Medulla oblongata (tissue), 1 donor: ENCODE measurements around the gene PYGB.
"Not testable (repeated sequence)": the region's sequence is repeated elsewhere in the genome, so short reads cannot be mapped to it uniquely, and the experiment has no call there.

Experiments used
- DNase-seq: peaks from one replicate; pipeline ENCODE4 v3.0.0-alpha.2; 2015; ENCODE audit errors: extremely low spot score

The PYGB gene

DNA sequence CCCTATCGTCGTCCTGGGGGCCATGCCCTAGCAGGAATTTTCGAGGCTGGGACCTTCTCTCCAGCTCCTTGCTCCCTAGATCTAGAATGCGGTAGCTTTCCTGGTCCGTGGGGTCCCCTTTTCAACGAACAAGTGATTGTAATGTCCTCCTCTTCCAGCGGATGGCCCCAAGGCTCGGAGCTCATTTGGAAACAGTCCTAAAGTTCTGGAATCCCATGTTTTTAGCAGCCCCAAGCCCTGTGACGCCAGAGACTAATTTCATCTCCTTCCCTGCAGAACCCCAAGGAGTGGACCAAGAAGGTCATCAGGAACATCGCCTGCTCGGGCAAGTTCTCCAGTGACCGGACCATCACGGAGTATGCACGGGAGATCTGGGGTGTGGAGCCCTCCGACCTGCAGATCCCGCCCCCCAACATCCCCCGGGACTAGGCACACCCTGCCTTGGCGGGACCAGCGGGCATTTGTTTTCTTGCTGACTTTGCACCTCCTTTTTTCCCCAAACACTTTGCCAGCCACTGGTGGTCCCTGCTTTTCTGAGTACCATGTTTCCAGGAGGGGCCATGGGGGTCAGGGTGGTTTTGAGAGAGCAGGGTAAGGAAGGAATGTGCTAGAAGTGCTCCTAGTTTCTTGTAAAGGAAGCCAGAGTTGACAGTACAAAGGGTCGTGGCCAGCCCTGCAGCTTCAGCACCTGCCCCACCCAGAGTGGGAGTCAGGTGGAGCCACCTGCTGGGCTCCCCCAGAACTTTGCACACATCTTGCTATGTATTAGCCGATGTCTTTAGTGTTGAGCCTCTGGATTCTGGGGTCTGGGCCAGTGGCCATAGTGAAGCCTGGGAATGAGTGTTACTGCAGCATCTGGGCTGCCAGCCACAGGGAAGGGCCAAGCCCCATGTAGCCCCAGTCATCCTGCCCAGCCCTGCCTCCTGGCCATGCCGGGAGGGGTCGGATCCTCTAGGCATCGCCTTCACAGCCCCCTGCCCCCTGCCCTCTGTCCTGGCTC is 48.5 kb downstream of the PYGB start:
- DNase-seq: peak; percentile 85

DNA sequence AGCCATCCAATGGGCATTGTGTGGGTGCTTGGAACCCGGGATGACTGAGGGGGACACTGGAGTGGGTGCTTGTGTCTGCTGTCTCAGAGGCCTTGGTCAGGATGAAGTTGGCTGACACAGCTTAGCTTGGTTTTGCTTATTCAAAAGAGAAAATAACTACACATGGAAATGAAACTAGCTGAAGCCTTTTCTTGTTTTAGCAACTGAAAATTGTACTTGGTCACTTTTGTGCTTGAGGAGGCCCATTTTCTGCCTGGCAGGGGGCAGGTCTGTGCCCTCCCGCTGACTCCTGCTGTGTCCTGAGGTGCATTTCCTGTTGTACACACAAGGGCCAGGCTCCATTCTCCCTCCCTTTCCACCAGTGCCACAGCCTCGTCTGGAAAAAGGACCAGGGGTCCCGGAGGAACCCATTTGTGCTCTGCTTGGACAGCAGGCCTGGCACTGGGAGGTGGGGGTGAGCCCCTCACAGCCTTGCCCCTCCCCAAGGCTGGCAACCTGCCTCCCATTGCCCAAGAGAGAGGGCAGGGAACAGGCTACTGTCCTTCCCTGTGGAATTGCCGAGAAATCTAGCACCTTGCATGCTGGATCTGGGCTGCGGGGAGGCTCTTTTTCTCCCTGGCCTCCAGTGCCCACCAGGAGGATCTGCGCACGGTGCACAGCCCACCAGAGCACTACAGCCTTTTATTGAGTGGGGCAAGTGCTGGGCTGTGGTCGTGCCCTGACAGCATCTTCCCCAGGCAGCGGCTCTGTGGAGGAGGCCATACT is 49.4 kb downstream of the PYGB start:
- peak; percentile 54 for DNase-seq

DNA sequence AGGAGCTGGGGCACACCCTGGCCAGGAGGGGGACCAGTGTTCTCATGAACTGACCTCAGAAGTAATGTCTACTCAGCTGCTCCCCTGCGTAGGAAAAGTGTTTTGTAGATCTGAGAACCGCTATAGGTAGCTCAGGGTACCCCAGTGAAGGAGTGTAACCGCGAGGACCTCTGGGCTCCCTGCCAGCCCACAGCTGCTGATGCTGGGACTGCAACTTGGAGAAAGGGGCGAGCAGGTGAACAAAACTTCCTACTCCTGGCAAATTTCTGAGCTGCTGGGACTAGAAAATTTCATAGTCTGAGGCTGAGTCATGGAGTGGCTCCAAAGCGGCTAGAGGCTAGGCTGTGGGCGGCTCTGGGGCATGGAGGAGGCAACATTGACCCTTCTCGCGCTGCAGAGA is 51.9 kb downstream of the PYGB start:
- no peak for DNase-seq

- DNase-seq: no peak
Observed at GRCh38 chr20:25300496-25301170, 52.7 kb downstream of the PYGB start.

- DNase-seq: no peak
Observed at GRCh38 chr20:25301357-25301920, 53.6 kb downstream of the PYGB start.

DNA sequence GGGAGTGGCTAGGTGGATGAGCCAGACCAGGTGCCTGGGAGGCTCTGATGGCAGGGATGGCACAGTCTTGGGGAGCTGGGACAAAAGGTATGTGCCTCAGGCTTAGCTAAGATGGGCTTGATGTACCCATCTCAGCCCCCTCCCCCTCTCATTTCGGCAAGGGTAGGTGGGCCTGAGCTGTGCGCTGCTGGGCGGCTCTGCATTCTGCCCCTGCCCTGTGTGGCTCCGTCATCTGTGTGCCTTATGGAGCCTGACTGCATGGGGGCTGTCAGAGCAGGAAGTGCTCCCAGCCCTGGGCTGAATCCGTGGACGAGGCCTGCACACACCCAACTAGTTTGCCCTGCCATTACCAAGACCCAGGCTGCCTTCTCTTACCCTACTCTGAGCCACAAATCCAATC is 54.7 kb downstream of the PYGB start:
- DNase-seq: no peak

- no peak for DNase-seq
Observed at GRCh38 chr20:25303292-25304024, 55.6 kb downstream of the PYGB start.

- no peak for DNase-seq
Observed at GRCh38 chr20:25304025-25304549, 56.2 kb downstream of the PYGB start.

GRCh38 chr20:25306991-25307903 is 59.4 kb downstream of the PYGB start:
- no peak for DNase-seq

DNA sequence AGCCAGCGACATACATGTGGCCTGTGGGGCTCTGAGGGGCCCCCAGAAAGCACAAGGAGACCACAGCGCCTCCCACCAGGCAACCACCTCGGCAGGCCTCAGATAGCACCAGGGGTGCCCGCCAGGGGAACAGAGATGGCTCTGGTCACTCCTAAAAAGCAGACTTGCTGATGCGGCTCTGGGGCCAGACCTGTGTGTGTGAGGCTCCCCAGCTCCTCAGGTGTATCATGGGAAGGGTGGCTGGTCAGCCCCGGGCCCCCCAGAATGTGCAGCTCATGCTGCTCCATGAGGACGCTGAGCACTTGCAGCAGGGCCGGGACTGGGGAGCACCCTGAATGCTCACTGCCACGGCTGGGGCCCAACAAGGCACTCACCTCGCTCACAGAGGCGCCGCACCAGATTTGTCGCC is 60.2 kb downstream of the PYGB start:
- no peak for DNase-seq

GRCh38 chr20:25308671-25309394 is 60.9 kb downstream of the PYGB start:
- DNase-seq: no peak

- DNase-seq: no peak
Observed at GRCh38 chr20:25309395-25310267, 61.7 kb downstream of the PYGB start.

- DNase-seq: peak; percentile 90
Observed at GRCh38 chr20:25310268-25310920, 62.5 kb downstream of the PYGB start.

GRCh38 chr20:25310921-25311728 is 63.2 kb downstream of the PYGB start:
- DNase-seq: no peak

DNA sequence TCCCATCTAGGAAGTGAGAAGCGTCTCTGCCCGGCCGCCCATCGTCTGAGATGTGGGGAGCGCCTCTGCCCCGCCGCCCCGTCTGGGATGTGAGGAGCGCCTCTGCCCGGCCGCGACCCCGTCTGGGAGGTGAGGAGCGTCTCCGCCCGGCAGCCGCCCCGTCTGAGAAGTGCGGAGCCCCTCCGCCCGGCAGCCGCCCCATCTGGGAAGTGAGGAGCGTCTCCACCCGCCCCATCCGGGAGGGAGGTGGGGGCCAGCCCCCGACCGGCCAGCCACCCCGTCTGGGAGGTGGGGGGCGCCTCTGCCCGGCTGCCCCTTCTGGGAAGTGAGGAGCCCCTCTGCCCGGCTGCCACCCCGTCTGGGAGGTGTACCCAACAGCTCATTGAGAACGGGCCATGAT is 64.8 kb downstream of the PYGB start:
- not testable (repeated sequence) for DNase-seq

DNA sequence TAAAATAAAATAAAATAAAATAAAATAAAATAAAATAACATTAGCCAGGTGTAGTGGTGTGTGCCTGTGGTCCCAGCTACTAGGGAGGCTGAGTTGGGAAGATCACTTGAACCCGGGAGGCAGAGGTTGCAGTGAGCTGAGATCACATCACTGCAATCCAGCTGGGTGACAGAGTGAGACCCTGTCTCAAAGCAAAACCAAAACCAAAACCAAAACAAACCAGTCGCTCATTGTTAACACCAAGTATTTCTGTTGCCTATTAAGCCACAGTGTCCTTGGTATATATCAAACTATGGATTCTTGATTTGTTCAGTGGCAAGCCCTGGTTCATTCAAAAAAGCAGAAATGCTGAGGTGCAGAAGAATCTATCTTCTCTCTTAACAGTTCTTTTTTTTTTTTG is 65.7 kb downstream of the PYGB start:
- no peak for DNase-seq
